Measurements from ENCODE around the gene SPATA25.
"Not testable (repeated sequence)": the region's sequence is repeated elsewhere in the genome, so short reads cannot be mapped to it uniquely, and the experiment has no call there.

SPATA25 gene

DNA sequence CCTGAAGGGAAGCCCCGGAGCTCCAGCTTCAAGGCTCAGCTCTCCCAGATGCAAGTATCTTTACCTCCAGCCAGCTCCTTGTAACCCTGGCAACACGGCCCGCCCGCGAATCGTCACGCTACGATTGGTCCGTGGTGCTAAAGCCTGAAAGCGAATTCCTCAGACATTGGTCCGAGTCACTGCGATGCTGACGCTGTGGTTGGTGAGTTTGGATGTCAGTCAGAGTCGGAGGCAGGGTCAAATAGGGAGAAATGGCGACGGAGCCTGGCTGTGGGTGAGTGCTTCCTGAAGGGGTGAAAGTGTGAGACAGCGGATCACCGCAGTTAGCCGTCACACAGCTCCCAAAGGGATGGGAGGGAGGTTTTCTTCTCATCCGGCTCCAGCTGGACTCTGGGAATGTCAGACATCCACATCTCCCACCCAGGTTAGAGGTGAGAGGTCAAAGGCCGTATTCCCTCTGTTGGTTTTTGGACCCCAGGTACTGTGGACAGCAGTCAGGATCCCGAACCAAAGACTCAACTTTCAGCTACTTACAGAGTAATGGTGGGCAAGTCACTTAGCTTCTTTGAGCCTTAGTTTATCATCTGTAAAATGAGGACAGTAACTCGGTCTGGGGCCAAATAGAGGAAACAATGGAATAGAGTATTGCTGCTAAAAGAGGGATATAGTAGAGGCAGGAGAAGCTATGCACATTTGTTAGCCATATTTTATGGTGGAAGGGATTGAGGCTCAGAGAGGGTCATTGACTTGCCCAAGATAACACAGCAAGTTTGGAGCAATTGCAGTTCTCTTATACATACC is 6.2 kb downstream of the SPATA25 start, which contains the start of gene ZSWIM1:
TSS of gene ZSWIM1 (plus strand) at position 240 of the 801 bp plus-strand sequence. CDS start 1,366 bp downstream, outside the sequence.
- H3K4me1 ChIP-seq (ENCODE audit: control insufficient read depth in 1 of 2, insufficient read depth in 2 of 2, low read length in 2 of 2): peaks cover 6 to 14% of the 10 kb centered on the region in 2 donors
- H3K9me3 ChIP-seq (ENCODE audit: control insufficient read depth in 1 of 2, low read length in 2 of 2): no peaks in the 10 kb centered on the region
- H3K27me3 ChIP-seq (ENCODE audit: control insufficient read depth in 1 of 2, insufficient read depth in 2 of 2, low read length in 2 of 2): no peaks in the 10 kb centered on the region
- peak within 1 kb of the TSS; percentile 93 to 99 for H3K4me3 ChIP-seq (ENCODE audit: low read depth in 1 of 2, low read length in 2 of 2)
- peak within 1 kb of the TSS; percentile 67 for H3K27ac ChIP-seq (ENCODE audit: low read depth, low read length)
- H3K36me3 ChIP-seq (ENCODE audit: control insufficient read depth in 1 of 2, insufficient read depth in 2 of 2, low read length in 2 of 2): peaks cover 19 to 46% of the 10 kb centered on the region in 2 donors
- H3K9ac ChIP-seq (ENCODE audit: low read depth in 1 of 2, low read length in 2 of 2): peak within 1 kb of the TSS; percentile 90 to 96

DNA sequence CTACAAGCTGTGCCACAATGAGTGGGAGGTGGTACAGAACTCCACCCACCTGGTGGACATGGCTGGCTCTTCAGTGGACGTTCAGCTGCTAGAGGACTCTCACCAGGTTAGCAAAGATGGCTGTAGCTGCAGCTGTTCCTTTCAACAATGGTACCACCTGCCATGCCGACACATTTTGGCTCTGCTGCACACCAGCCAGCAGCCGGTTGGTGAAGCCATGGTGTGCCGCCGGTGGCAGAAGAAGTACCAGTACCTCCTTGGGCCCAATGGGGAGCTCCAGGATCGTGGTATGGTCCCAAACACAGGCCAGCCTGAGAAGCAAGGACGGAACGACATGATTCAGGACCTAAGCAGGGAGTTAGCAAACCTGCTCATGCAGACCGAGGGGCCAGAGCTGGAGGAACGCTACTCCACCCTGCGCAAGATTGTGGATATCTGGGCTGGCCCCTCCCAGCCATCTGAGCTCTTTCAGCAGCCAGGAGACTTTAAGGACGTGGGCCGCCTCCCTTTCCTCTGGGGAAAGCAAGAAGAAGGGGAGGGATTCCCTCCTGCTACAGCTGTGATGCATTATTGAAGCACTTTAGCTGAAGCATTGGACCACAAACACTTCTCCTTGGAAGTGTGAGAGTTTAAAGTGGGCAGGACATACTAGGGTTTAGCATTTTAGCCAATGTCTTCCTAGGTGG is 9.2 kb downstream of the SPATA25 start:
- H3K9ac ChIP-seq (ENCODE audit: low read depth in 1 of 2, low read length in 2 of 2): no peak overlapping the region

DNA sequence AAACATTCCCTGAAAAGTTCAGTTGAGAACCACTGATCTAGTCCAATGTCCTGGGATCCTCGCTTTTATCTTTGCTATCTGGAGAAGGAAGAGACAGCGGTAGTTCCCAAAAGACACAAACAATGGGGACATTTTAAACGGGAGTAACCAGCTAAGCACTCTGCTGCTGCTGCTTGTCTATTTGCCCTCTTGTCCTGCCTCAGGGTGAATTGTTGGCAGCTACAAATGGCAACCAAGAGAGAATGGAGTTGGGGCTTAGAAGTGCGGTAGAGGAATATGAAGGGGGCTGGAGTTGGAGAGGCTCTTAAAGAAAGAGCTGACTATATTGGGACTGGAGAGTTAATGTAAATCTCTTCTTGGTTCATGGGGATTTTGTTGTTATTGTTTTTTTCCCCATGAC is 12.8 kb downstream of the SPATA25 start:
- H3K36me3 ChIP-seq (ENCODE audit: control insufficient read depth in 1 of 2, insufficient read depth in 2 of 2, low read length in 2 of 2): peaks cover 11 to 24% of the 10 kb centered on the region in 2 donors
- H3K4me1 ChIP-seq (ENCODE audit: control insufficient read depth in 1 of 2, insufficient read depth in 2 of 2, low read length in 2 of 2): no peaks in the 10 kb centered on the region
- H3K27ac ChIP-seq (ENCODE audit: low read depth, low read length): no peak overlapping the region
- H3K9ac ChIP-seq (ENCODE audit: low read depth in 1 of 2, low read length in 2 of 2): no peak overlapping the region
- H3K9me3 ChIP-seq (ENCODE audit: control insufficient read depth in 1 of 2, low read length in 2 of 2): no peaks in the 10 kb centered on the region
- H3K27me3 ChIP-seq (ENCODE audit: control insufficient read depth in 1 of 2, insufficient read depth in 2 of 2, low read length in 2 of 2): no peaks in the 10 kb centered on the region
- H3K4me3 ChIP-seq (ENCODE audit: low read depth in 1 of 2, low read length in 2 of 2): no peak overlapping the region

More for the DNA sequence above, 9.2 kb downstream of the SPATA25 start:
- Histone ChIP-seq H3K36me3 (ENCODE audit: control insufficient read depth in 1 of 2, insufficient read depth in 2 of 2, low read length in 2 of 2) (peaks cover 13 to 33% of the 10 kb centered on the region in 2 donors), H3K9me3 (ENCODE audit: control insufficient read depth in 1 of 2, low read length in 2 of 2) (no peaks in the 10 kb centered on the region), H3K4me3 (ENCODE audit: low read depth in 1 of 2, low read length in 2 of 2) (no peak overlapping the region), H3K4me1 (ENCODE audit: control insufficient read depth in 1 of 2, insufficient read depth in 2 of 2, low read length in 2 of 2) (peaks cover 0 to 10% of the 10 kb centered on the region in 2 donors), H3K27ac (ENCODE audit: low read depth, low read length) (no peak overlapping the region), H3K27me3 (ENCODE audit: control insufficient read depth in 1 of 2, insufficient read depth in 2 of 2, low read length in 2 of 2) (no peaks in the 10 kb centered on the region)

DNA sequence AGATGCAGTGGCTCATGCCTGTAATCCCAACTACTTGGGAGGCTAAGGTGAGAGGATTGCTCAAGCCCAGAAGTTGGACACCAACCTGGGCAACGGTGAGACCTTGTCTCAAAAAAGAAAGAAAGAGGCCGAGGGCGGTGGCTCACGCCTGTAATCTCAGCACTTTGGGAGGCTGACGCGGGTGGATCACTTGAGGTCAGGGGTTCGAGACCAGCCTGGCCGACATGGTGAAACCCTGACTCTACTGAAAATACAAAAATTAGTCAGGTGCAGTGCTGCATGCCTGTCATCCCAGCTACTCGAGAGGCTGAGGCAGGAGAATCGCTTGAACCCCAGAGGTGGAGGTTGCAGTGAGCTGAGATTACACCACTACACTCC is 13.3 kb downstream of the SPATA25 start:
- not testable (repeated sequence) for H3K4me1 ChIP-seq (ENCODE audit: control insufficient read depth in 1 of 2, insufficient read depth in 2 of 2, low read length in 2 of 2); H3K27me3 ChIP-seq (ENCODE audit: control insufficient read depth in 1 of 2, insufficient read depth in 2 of 2, low read length in 2 of 2); H3K9ac ChIP-seq (ENCODE audit: low read depth in 1 of 2, low read length in 2 of 2); H3K4me3 ChIP-seq (ENCODE audit: low read depth in 1 of 2, low read length in 2 of 2); H3K9me3 ChIP-seq (ENCODE audit: control insufficient read depth in 1 of 2, low read length in 2 of 2); H3K27ac ChIP-seq (ENCODE audit: low read depth, low read length)
- H3K36me3 ChIP-seq (ENCODE audit: control insufficient read depth in 1 of 2, insufficient read depth in 2 of 2, low read length in 2 of 2): peaks cover 11 to 24% of the 10 kb centered on the region in 2 donors

DNA sequence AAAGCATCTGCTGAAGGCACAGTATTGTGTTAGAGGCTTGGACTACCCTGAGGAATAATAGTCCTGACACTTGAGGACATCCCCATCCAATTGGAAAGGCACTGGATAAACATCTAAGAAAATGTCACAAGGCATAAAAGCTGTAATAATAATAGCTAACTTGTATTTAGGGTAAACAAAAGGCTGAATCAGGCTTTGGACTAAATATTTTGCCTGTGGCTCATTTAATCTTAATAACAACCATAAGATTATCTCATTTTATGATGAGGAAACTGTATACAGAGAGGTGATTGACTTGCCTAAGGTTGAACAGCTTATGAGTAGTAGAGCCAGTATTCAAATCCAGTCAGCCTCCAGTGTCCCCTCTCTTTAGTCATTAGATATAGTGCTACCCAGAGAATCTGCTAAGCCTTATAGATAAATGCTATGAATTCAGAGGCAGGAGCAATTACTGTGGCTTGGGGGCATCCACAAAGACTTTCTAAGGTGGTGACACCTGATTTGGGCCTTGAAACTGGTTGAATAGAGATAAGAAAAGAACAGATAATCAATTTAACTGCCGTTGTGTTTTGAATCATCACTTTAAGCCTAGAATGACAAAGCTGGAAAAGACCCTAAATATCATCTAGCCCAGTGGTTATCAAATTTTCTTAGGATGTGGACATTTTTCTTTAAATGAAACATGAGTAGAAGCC is 13.9 kb downstream of the SPATA25 start:
- Histone ChIP-seq H3K9ac (ENCODE audit: low read depth in 1 of 2, low read length in 2 of 2) (no peak overlapping the region), H3K4me1 (ENCODE audit: control insufficient read depth in 1 of 2, insufficient read depth in 2 of 2, low read length in 2 of 2) (no peaks in the 10 kb centered on the region), H3K9me3 (ENCODE audit: control insufficient read depth in 1 of 2, low read length in 2 of 2) (no peaks in the 10 kb centered on the region), H3K4me3 (ENCODE audit: low read depth in 1 of 2, low read length in 2 of 2) (no peak overlapping the region), H3K27ac (ENCODE audit: low read depth, low read length) (no peak overlapping the region), H3K36me3 (ENCODE audit: control insufficient read depth in 1 of 2, insufficient read depth in 2 of 2, low read length in 2 of 2) (peaks cover 10 to 22% of the 10 kb centered on the region in 2 donors), H3K27me3 (ENCODE audit: control insufficient read depth in 1 of 2, insufficient read depth in 2 of 2, low read length in 2 of 2) (no peaks in the 10 kb centered on the region)

DNA sequence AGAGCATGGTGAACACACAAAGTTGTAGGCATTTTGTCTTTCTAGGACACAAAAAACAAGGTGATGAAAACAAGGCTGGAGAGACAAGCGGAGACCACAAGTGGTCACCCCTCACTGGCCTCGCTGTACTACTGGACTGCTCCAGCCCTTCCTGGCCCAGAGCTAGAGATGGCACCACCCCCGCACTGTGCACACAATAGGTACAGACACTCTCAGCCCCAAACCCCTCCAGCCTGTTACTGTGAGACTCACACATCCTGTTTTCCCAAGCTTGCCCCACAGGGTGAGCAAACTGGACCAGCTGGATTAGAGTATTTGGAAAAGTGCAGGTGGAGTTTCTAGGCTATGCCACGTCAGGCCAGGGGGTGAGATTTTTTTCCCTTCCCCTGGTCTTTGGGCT is 14.8 kb downstream of the SPATA25 start:
- Histone ChIP-seq H3K27ac (ENCODE audit: low read depth, low read length) (no peak overlapping the region), H3K9me3 (ENCODE audit: control insufficient read depth in 1 of 2, low read length in 2 of 2) (no peaks in the 10 kb centered on the region), H3K27me3 (ENCODE audit: control insufficient read depth in 1 of 2, insufficient read depth in 2 of 2, low read length in 2 of 2) (no peaks in the 10 kb centered on the region), H3K4me3 (ENCODE audit: low read depth in 1 of 2, low read length in 2 of 2) (no peak overlapping the region), H3K36me3 (ENCODE audit: control insufficient read depth in 1 of 2, insufficient read depth in 2 of 2, low read length in 2 of 2) (peaks cover 1 to 12% of the 10 kb centered on the region in 2 donors), H3K4me1 (ENCODE audit: control insufficient read depth in 1 of 2, insufficient read depth in 2 of 2, low read length in 2 of 2) (peaks cover 0 to 6% of the 10 kb centered on the region in 2 donors), H3K9ac (ENCODE audit: low read depth in 1 of 2, low read length in 2 of 2) (no peak overlapping the region)

DNA sequence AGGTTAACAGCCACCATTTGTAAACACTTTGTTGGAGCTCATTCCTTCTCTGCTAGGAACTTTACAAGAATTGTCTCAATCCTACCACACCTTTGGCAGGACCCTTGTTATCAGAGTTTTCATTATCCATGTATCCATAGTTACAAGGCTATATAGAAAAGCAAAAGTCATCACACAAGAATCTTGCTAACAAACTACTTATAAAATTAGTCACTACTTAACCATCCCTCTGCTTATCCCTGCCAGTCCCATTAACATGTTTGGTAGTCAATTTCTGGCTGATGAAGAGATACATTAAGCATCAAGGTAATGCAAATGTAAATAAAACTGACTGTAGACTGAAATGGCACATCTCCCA is 19.6 kb downstream of the SPATA25 start:
- H3K4me1 ChIP-seq (ENCODE audit: control insufficient read depth in 1 of 2, insufficient read depth in 2 of 2, low read length in 2 of 2): peaks cover 11 to 12% of the 10 kb centered on the region in 2 donors
- no peaks in the 10 kb centered on the region for H3K9me3 ChIP-seq (ENCODE audit: control insufficient read depth in 1 of 2, low read length in 2 of 2)
- no peak overlapping the region for H3K9ac ChIP-seq (ENCODE audit: low read depth in 1 of 2, low read length in 2 of 2)
- H3K27me3 ChIP-seq (ENCODE audit: control insufficient read depth in 1 of 2, insufficient read depth in 2 of 2, low read length in 2 of 2): no peaks in the 10 kb centered on the region
- H3K36me3 ChIP-seq (ENCODE audit: control insufficient read depth in 1 of 2, insufficient read depth in 2 of 2, low read length in 2 of 2): no peaks in the 10 kb centered on the region
- H3K4me3 ChIP-seq (ENCODE audit: low read depth in 1 of 2, low read length in 2 of 2): no peak overlapping the region
- H3K27ac ChIP-seq (ENCODE audit: low read depth, low read length): peak overlapping the region; percentile 6

DNA sequence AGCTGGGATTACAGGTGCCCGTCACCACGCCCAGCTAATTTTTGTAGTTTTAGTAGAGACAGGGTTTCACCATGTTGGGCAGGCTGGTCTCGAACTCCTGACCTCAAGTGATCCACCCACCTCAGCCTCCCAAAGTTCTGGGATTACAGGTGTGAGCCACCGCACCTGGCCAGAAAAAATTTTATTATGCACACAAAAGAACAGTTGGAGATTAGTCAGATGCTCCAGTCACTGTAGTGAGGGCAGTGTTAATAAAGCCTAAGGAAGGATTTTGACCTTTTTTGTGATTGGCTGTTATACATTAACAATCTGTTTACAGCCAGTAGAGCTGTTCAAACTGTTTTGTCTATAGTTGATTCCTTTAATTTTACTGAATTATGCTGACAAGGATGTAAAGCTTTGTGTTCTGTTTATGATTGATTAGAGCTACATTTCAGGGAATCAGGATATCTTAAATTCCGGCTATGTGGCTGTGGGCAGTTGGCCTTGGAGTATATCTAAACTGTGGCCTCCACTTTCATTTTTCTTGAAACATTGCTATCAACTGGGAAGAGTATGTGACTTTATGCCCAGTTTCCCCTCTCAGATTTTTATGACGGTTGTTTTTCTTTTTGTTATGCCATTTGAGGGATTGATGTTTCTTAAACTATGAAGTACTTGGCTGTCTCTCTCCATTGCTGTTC is 20.1 kb downstream of the SPATA25 start:
- Histone ChIP-seq H3K27me3 (ENCODE audit: control insufficient read depth in 1 of 2, insufficient read depth in 2 of 2, low read length in 2 of 2) (no peaks in the 10 kb centered on the region), H3K36me3 (ENCODE audit: control insufficient read depth in 1 of 2, insufficient read depth in 2 of 2, low read length in 2 of 2) (no peaks in the 10 kb centered on the region), H3K9ac (ENCODE audit: low read depth in 1 of 2, low read length in 2 of 2) (no peak overlapping the region)

DNA sequence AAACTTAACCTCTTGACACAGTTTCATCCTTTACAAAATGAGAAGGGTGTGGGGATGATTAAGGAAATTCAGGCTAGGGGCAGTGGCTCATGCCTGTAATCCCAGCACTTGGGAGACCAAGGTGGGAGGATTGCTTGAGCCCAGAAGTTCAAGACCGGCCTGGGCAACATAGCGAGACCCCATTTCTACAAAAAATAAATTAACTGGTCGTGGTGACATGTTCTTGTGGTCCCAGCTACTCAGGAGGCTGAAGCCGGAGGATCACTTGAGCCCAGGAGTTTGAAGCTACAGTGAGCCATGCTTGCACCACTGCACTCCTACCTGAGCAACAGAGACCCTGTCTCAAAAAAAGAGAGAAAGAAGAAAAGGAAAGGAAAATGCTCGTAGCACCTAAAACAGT is 21.0 kb downstream of the SPATA25 start:
- H3K9ac ChIP-seq (ENCODE audit: low read depth in 1 of 2, low read length in 2 of 2): no peak overlapping the region
- no peak overlapping the region for H3K4me3 ChIP-seq (ENCODE audit: low read depth in 1 of 2, low read length in 2 of 2)
- H3K27me3 ChIP-seq (ENCODE audit: control insufficient read depth in 1 of 2, insufficient read depth in 2 of 2, low read length in 2 of 2): no peaks in the 10 kb centered on the region
- H3K27ac ChIP-seq (ENCODE audit: low read depth, low read length): no peak overlapping the region
- no peaks in the 10 kb centered on the region for H3K36me3 ChIP-seq (ENCODE audit: control insufficient read depth in 1 of 2, insufficient read depth in 2 of 2, low read length in 2 of 2)
- peaks cover 12 to 15% of the 10 kb centered on the region in 2 donors for H3K4me1 ChIP-seq (ENCODE audit: control insufficient read depth in 1 of 2, insufficient read depth in 2 of 2, low read length in 2 of 2)
- no peaks in the 10 kb centered on the region for H3K9me3 ChIP-seq (ENCODE audit: control insufficient read depth in 1 of 2, low read length in 2 of 2)

More for the DNA sequence above, 20.1 kb downstream of the SPATA25 start:
- Histone ChIP-seq H3K4me3 (ENCODE audit: low read depth in 1 of 2, low read length in 2 of 2) (no peak overlapping the region), H3K9me3 (ENCODE audit: control insufficient read depth in 1 of 2, low read length in 2 of 2) (no peaks in the 10 kb centered on the region), H3K4me1 (ENCODE audit: control insufficient read depth in 1 of 2, insufficient read depth in 2 of 2, low read length in 2 of 2) (peaks cover 12 to 15% of the 10 kb centered on the region in 2 donors), H3K27ac (ENCODE audit: low read depth, low read length) (peak overlapping the region; percentile 6)
